Skeletal muscle tissue (tissue), 4 donors: ENCODE measurements around the gene TC2N. TPM values are rescaled to one million over a fixed set of nuclear protein-coding genes. Genes with fewer than 3 reads are reported as not detected.
"Not testable (repeated sequence)": the region's sequence is repeated elsewhere in the genome, so short reads cannot be mapped to it uniquely, and the experiment has no call there.

ENCODE experiments used
- H3K27ac ChIP-seq: one replicate; pipeline ENCODE4 v1.7.0; 2013; ENCODE audit warnings: mild to moderate bottlenecking, low read depth, low read length, inconsistent platforms
- H3K27me3 ChIP-seq, 3 donors: one replicate each; pipeline ENCODE4 v1.7.0; 2013; ENCODE audit warnings: low read length in 3 of 3; ENCODE audit not compliant: control insufficient read depth in 3 of 3, insufficient read depth in 3 of 3
- H3K36me3 ChIP-seq, 3 donors: one replicate each; pipeline ENCODE4 v1.7.0; 2013; ENCODE audit warnings: low read length in 3 of 3; ENCODE audit not compliant: control insufficient read depth in 3 of 3, insufficient read depth in 3 of 3
- H3K4me1 ChIP-seq, 3 donors: one replicate each; pipeline ENCODE4 v1.7.0; 2013; ENCODE audit warnings: low read length in 3 of 3, mild to moderate bottlenecking in 3 of 3; ENCODE audit not compliant: control insufficient read depth in 3 of 3, insufficient read depth in 3 of 3
- H3K4me3 ChIP-seq, 3 donors: one replicate each; pipeline ENCODE4 v1.7.0; 2013; ENCODE audit warnings: low read length in 3 of 3
- H3K9ac ChIP-seq, 3 donors: one replicate each; pipeline ENCODE4 v1.7.0; 2013; ENCODE audit warnings: low read length in 3 of 3, mild to moderate bottlenecking in 3 of 3, moderate library complexity in 2 of 3, low read depth in 1 of 3
- H3K9me3 ChIP-seq, 3 donors: one replicate each; pipeline ENCODE4 v1.7.0; 2013; ENCODE audit warnings: low read length in 3 of 3; ENCODE audit not compliant: control insufficient read depth in 3 of 3
- total RNA-seq: library from RNA; depleted of rRNA; stranded (reverse); fragments of >200 nt; gene quantifications from one replicate; pipeline ENCODE4 v1.2.3, GENCODE V29; 2014
- donor health status: Osteomylitis.

TC2N gene
- total RNA-seq, 1 donor from 2014 or later, result 5.7 TPM

GRCh38 chr14:91827746-91828145, 39.6 kb downstream of the TC2N start:
- Histone ChIP-seq H3K9me3 (peaks cover 0 to 2% (median 0%) of the 10 kb centered on the region in 3 donors), H3K36me3 (no peaks in the 10 kb centered on the region), H3K27me3 (no peaks in the 10 kb centered on the region), H3K27ac (no peak overlapping the region), H3K4me1 (no peaks in the 10 kb centered on the region), H3K9ac (no peak overlapping the region), H3K4me3 (no peak overlapping the region)

DNA sequence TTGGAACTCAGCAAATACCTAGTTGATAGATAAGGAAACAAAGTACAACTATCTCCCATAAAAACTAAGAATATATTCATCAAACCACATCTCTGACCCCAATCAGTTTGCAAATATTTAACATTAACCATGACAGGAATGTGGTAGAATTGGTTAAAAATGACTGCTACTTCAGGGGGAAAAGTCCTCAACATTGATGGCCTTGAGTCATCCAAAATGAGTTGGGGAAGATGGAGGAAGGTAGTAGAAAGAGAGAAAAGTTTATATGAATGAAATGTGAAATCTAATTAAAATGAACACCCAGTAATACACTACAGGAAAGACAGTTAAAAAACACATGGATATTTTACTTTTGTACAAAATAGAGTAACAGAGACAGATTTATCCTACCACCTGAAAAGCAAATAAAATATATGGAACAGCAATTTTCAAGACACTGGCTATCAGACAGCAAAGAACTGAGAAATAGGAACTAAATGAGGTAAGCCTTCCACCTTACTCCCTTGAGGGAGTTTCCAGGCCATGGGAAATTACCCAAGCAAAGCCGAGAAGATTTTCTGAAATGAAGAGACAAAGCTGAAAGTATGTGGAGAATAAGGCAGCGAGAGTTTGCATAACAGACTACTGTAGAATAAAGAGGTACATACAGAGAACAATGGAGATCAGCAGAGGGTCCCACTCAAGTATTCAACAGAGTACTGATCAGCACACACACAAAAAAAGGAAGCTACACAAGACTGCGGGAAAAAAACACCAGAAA, 49.6 kb downstream of the TC2N start:
- H3K4me3 ChIP-seq, result no peak overlapping the region

DNA sequence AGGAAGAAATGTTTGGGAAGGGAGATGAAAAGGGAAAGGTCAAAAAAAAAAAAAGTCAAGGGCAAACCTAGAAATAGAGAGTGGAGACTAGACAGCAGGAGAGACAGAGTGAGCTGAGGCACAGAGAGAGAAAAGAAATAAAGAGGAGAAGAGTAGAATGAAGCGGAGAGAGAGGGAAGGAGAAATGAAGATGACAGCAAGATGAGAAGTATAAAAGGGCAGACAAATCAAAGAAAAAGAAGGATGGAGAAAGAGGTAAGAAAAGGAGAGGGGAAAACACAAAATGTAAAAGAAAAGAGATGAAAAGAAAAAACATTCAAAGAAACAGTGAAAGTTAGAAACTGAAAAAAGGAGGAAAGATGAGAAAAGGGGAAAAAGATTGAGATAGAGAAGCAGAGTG, 53.0 kb downstream of the TC2N start:
- no peak overlapping the region for H3K4me3 ChIP-seq
- no peaks in the 10 kb centered on the region for H3K27me3 ChIP-seq
- H3K36me3 ChIP-seq, result no peaks in the 10 kb centered on the region
- no peaks in the 10 kb centered on the region for H3K4me1 ChIP-seq
- no peak overlapping the region for H3K9ac ChIP-seq
- H3K27ac ChIP-seq, result no peak overlapping the region
- H3K9me3 ChIP-seq, result no peaks in the 10 kb centered on the region

More for the DNA sequence above, 49.6 kb downstream of the TC2N start:
- Histone ChIP-seq H3K27ac (no peak overlapping the region), H3K36me3 (no peaks in the 10 kb centered on the region), H3K9ac (no peak overlapping the region), H3K27me3 (no peaks in the 10 kb centered on the region), H3K4me1 (no peaks in the 10 kb centered on the region), H3K9me3 (peaks cover 0 to 6% (median 0%) of the 10 kb centered on the region in 3 donors)

GRCh38 chr14:91810699-91811098, 56.6 kb downstream of the TC2N start:
- Histone ChIP-seq H3K9ac (no peak overlapping the region), H3K9me3 (no peaks in the 10 kb centered on the region)

GRCh38 chr14:91806716-91807115, 60.6 kb downstream of the TC2N start:
- Histone ChIP-seq H3K4me1 (no peaks in the 10 kb centered on the region), H3K27ac (no peak overlapping the region), H3K9me3 (no peaks in the 10 kb centered on the region), H3K36me3 (peaks cover 0 to 2% (median 0%) of the 10 kb centered on the region in 3 donors), H3K4me3 (no peak overlapping the region), H3K9ac (no peak overlapping the region), H3K27me3 (no peaks in the 10 kb centered on the region)

More at GRCh38 chr14:91810699-91811098, 56.6 kb downstream of the TC2N start:
- Histone ChIP-seq H3K36me3 (peaks cover 0 to 2% (median 0%) of the 10 kb centered on the region in 3 donors), H3K27me3 (no peaks in the 10 kb centered on the region), H3K4me3 (no peak overlapping the region), H3K27ac (no peak overlapping the region), H3K4me1 (no peaks in the 10 kb centered on the region)

DNA sequence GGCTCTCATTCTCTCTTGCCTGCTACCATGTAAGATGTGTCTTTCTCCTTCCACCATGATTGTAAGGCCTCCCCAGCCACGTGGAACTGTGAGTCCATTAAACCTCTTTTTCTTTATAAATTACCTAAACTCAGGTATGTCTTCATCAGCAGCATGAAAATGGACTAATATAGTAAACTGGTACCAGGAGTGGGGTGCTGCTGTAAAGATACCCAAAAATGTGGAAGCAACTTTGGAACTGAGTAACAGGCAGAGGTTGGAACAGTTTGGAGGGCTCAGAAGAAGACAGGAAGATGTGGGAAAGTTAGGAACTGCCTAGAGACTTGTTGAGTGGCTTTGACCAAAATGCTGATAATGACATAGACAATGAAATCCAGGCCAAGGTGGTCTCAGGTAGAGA, 61.2 kb downstream of the TC2N start:
- H3K27me3 ChIP-seq, H3K4me1 ChIP-seq, H3K36me3 ChIP-seq, H3K4me3 ChIP-seq, H3K9ac ChIP-seq, H3K27ac ChIP-seq, H3K9me3 ChIP-seq: not testable (repeated sequence)

DNA sequence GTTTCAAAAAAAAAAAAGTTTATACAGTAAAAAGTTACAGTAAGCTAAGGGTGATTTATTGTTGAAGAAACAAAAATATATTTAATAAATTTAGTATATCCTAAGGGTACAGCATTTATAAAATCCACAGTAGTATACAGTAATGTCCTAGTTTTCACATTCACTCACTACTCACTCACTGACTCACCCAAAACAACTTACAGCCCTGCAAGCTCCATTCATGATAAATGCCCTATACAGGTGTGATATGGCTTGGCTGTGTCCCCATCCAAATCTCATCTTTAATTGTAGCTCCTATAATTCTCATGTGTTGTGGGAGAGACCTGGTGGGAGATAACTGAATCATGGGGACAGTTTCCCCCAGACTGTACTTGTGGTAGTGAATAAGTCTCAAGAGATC, 61.7 kb downstream of the TC2N start:
- peaks cover 0 to 2% (median 0%) of the 10 kb centered on the region in 3 donors for H3K36me3 ChIP-seq
- H3K27ac ChIP-seq, result no peak overlapping the region
- H3K9me3 ChIP-seq, result no peaks in the 10 kb centered on the region
- H3K27me3 ChIP-seq, result no peaks in the 10 kb centered on the region
- no peak overlapping the region for H3K9ac ChIP-seq
- H3K4me1 ChIP-seq, result no peaks in the 10 kb centered on the region
- H3K4me3 ChIP-seq, result no peak overlapping the region

DNA sequence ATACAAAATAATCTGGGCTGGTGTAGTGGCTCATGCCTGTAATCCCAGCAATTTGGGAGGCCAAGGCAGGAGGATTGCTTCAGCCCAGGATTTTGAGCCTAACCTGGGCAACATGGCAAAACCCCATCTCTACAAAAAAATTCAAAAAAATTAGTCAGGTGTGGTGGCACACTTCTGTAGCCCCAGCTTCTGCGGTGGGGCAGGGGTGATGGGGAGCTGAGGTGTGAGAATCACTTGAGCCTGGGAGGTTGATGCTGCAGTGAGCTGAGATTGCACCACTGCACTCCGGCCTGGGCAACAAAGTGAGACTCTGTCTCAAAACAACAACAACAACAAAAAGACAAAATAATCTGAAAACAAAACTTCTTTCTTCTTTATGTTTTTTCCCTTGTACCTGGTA, 66.0 kb downstream of the TC2N start:
- Histone ChIP-seq H3K4me3 (no peak overlapping the region), H3K9me3 (no peaks in the 10 kb centered on the region), H3K27me3 (no peaks in the 10 kb centered on the region), H3K27ac (no peak overlapping the region), H3K9ac (no peak overlapping the region), H3K36me3 (no peaks in the 10 kb centered on the region), H3K4me1 (no peaks in the 10 kb centered on the region)

DNA sequence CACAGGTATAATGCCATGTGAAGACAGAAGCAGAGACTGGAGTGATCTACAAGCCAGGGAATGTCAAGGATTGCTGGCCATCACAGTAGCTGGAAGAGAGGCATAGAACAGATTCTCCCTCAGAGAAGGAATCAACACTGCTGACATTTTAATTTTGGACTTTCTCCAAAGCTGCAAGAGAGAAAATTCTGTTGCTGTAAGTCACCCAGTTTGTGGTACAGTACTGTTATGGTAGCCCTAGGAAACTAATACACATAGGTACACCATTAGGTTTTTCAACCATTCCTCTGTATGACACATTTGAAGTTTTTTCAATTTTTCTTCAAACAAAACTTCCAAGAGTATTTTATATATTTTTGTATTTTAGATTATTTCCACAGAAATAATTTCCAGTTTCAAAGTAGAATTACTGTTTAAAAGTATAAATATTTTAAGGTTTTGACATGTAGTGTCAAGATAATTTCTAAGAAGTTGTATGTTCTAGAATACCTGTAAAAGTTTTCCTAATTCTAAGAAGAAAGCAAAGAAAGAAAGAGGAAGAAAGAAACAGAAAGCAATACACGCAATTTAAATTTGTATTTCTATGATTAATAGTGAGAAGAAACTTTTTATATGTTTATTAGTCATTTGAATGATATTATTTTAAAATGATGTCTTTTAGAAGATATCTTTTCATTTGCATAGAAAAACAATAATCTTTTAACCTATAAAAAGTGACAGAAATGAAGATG, 70.6 kb downstream of the TC2N start:
- no peak overlapping the region for H3K9ac ChIP-seq
- H3K27ac ChIP-seq, result no peak overlapping the region
- no peaks in the 10 kb centered on the region for H3K36me3 ChIP-seq
- no peaks in the 10 kb centered on the region for H3K4me1 ChIP-seq
- no peak overlapping the region for H3K4me3 ChIP-seq
- H3K9me3 ChIP-seq, result no peaks in the 10 kb centered on the region
- no peaks in the 10 kb centered on the region for H3K27me3 ChIP-seq

GRCh38 chr14:91793704-91794103, 73.6 kb downstream of the TC2N start:
- Histone ChIP-seq H3K9me3 (no peaks in the 10 kb centered on the region), H3K4me3 (no peak overlapping the region), H3K27me3 (no peaks in the 10 kb centered on the region), H3K4me1 (no peaks in the 10 kb centered on the region), H3K36me3 (no peaks in the 10 kb centered on the region), H3K9ac (no peak overlapping the region), H3K27ac (no peak overlapping the region)
